ENCODE results near the gene P4HB.

- TF ChIP-seq, protein P1, sequence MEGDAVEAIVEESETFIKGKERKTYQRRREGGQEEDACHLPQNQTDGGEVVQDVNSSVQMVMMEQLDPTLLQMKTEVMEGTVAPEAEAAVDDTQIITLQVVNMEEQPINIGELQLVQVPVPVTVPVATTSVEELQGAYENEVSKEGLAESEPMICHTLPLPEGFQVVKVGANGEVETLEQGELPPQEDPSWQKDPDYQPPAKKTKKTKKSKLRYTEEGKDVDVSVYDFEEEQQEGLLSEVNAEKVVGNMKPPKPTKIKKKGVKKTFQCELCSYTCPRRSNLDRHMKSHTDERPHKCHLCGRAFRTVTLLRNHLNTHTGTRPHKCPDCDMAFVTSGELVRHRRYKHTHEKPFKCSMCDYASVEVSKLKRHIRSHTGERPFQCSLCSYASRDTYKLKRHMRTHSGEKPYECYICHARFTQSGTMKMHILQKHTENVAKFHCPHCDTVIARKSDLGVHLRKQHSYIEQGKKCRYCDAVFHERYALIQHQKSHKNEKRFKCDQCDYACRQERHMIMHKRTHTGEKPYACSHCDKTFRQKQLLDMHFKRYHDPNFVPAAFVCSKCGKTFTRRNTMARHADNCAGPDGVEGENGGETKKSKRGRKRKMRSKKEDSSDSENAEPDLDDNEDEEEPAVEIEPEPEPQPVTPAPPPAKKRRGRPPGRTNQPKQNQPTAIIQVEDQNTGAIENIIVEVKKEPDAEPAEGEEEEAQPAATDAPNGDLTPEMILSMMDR (conservative IDR thresholded peaks at IDR 0.05; ENCODE audit: low read length), result no peak
- no peak for TF ChIP-seq EZH2phosphoT487 (IDR thresholded peaks at IDR 0.05; ENCODE audit: borderline replicate concordance, low read depth, low read length)
Measured at GRCh38 chr17:81806461-81807209, 53.7 kb downstream of the P4HB start.

Data from OCI-LY7 (cell line).